Dendritic cell treated with granulocyte-macrophage colony-stimulating factor and Interleukin-4, amounts not matched to agents 40 ng/mL and 50 ng/mL, for 4 days (primary cell): ENCODE measurements around the gene SYT6.

ENCODE experiments used
- H3K27ac Mint-ChIP-seq: one replicate; pipeline ENCODE4 v1.8.0; 2022; ENCODE audit warnings: mild to moderate bottlenecking, mixed read lengths
- H3K27me3 Mint-ChIP-seq: one replicate; pipeline ENCODE4 v1.8.0; 2022; ENCODE audit warnings: mild to moderate bottlenecking, mixed read lengths
- H3K36me3 Mint-ChIP-seq: one replicate; pipeline ENCODE4 v1.8.0; 2022; ENCODE audit warnings: low read depth, mixed read lengths
- H3K4me1 Mint-ChIP-seq: one replicate; pipeline ENCODE4 v1.8.0; 2022; ENCODE audit warnings: low read depth, mixed read lengths
- H3K4me3 Mint-ChIP-seq: one replicate; pipeline ENCODE4 v1.8.0; 2022; ENCODE audit warnings: mild to moderate bottlenecking, moderate library complexity, mixed read lengths
- H3K9me3 Mint-ChIP-seq: one replicate; pipeline ENCODE4 v1.8.0; 2022; ENCODE audit warnings: mixed read lengths
- intact Hi-C: fragments of 100-400 bp; cut with micrococcal nuclease; formaldehyde crosslinking; loops from one replicate; pipeline ENCODE4 v1.15.0; 2022

The SYT6 gene

DNA sequence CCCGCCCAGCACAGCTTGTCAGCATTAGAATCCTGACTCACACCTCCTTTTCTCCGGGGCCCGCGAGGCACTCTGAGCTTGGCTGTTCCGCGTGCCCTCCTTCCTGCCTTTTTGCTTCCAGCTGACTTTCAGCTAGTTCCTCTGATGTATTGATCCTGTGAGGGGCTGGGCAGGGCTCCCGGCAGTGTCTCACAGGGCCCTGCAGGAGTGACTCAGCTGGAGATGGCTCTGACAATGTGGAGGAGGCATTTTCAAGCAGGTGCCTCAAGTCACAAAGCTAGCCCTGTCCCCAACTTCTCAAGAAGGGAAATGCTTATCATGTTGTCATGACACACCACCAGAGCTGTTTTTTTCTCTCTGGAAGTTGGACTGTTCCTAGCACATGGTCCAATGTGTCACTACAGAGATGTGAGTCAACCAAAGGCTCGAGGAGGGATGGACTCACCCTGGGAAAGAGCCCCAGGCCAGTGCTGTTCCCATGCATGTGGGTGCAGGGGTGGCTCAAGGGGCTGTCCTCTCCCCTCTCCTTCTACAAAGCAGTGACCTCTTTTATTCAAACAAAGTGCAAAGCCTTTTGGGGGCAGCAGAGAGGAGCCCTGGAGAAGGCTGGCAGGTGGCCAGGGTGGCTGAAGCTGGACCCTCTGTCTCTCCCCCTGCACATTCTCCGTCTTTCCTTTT, 30.6 kb downstream of the SYT6 start:
- Mint-ChIP-seq H3K9me3 (no peaks in the 10 kb centered on the region), H3K4me1 (peaks cover 68% of the 10 kb centered on the region), H3K4me3 (no peak overlapping the region), H3K27me3 (peaks cover 3% of the 10 kb centered on the region), H3K27ac (peak overlapping the region; percentile 61), H3K36me3 (no peaks in the 10 kb centered on the region)
- intact Hi-C loops = no loop called here

DNA sequence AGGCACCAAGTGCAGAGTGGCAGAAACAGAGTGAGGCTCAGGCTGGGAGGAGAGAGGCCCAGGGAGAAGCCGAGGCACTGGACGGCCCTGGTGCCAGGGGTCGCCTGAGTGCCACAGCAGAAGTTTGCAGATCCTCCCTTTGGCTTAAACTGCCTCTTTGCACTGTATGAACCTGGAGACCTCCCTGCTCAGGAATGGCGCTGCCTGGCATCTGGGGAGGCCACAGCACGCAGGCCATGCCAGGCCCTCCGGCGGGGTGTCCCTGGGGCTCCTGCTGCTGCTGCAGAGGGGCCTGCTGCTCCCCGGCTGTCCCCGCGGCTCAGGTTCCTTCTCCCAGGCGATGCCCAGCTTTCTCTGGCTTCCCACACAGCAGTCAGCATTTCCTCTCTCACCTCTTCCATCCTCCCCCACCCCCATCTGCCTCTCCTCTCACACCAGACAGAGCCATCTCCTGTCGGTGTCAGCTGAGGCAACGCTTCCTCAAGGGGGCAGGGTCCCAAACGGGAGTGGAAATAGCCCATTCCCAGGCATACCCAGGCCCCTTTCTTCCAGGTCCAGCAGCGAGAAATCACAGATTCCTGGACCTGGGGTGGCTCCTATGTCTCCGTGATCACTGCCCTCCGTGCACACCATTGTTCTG, 35.2 kb downstream of the SYT6 start:
- Mint-ChIP-seq H3K36me3 (peaks cover 1% of the 10 kb centered on the region), H3K9me3 (no peaks in the 10 kb centered on the region), H3K27me3 (peaks cover 3% of the 10 kb centered on the region), H3K27ac (peak overlapping the region; percentile 72), H3K4me1 (peaks cover 70% of the 10 kb centered on the region), H3K4me3 (no peak overlapping the region)
- intact Hi-C loops = no loop called here

DNA sequence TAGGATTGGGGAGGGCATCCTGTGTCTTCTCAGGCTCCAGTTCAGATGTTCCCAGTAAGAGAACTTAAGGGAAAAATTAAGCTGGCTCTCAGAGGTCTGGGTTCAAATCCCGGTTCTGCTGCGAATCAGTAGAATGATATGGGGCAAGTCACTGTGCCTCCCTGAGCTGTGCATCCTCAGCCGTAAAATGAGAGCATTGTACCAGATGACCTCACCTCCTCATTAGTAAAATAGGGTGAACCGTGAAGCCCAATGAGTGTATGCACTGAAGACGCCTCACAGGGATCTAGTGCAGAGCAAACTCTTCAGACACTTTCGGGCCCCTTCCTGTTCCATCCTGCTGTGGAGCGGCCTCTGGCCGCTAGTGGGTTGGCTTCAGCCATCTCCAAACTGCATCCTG, 36.0 kb downstream of the SYT6 start:
- Mint-ChIP-seq H3K4me1 (peaks cover 70% of the 10 kb centered on the region), H3K27ac (no peak overlapping the region), H3K4me3 (no peak overlapping the region), H3K9me3 (no peaks in the 10 kb centered on the region), H3K27me3 (peaks cover 3% of the 10 kb centered on the region), H3K36me3 (peaks cover 5% of the 10 kb centered on the region)
- intact Hi-C loops = no loop called here

DNA sequence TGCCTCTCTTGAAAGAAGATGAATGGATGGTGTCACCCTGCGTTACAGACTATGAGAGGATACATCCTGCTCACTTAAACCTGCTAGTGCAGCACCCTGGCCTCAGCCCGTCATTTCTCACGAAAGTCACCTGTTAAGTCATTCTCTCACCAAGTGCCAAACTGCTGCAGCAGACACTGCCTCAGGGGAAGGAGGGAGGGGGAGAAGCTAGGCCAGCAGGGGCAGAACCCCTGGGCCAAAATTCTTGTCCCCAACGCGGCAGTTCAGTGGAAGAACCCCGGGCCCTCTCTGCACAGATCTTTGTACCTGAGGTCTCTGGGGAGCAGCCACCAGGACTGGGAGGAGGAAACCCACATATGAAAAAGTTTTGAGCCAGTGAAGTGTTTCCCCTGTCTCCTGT, 37.6 kb downstream of the SYT6 start:
- peaks cover 77% of the 10 kb centered on the region for H3K4me1 Mint-ChIP-seq

DNA sequence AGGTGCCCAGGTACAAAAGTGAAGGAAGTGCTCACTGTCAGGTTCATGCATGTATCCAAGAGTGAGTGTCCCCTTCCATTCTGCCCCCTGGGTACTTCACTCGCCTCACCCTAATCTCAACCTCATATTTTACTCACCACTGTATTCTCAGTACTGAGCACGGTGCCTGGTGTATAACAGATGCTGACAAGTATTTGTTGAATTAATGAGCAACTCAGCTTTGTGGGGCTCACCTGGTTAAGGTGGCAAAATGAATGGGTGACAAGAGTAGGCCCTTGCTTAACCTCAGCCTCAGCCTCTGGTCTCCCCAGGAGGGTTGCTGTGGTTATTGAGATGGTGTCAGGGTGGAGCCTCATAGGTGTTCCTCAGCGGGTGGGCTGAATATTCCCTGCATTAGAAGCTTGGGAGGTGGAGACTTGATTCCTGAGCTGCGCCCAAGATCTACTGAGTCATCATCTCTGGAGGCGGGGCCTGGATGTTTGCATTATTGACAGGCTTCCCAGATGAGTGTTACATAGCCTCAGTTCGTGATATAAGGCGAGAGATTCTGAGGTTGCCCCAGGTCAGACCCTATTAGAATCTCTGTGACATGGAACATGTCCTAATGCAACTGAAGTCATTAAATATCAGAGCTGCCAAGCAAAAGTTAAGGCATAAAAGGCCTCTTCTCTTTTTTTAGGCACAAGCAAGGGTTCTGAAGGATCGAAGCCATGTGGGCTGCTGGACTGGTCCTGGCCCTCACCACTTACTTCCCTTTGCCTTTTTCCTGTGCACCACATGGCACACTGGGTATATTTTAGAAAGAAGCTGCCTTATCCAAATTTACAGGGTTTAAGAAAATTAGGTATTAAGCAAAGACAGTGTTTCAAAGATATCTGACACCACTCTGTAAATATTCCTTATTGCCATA, 39.2 kb downstream of the SYT6 start:
- H3K36me3 Mint-ChIP-seq = peaks cover 5% of the 10 kb centered on the region
- intact Hi-C loops = no loop called here
- peaks cover 94% of the 10 kb centered on the region for H3K4me1 Mint-ChIP-seq
- H3K27me3 Mint-ChIP-seq = peaks cover 3% of the 10 kb centered on the region
- peak overlapping the region; percentile 47 for H3K4me3 Mint-ChIP-seq
- H3K27ac Mint-ChIP-seq = peak overlapping the region; percentile 90
- H3K9me3 Mint-ChIP-seq = no peaks in the 10 kb centered on the region

More for the DNA sequence above, 37.6 kb downstream of the SYT6 start:
- Mint-ChIP-seq H3K27ac (peak overlapping the region; percentile 48), H3K27me3 (peaks cover 3% of the 10 kb centered on the region), H3K4me3 (no peak overlapping the region), H3K9me3 (no peaks in the 10 kb centered on the region), H3K36me3 (peaks cover 5% of the 10 kb centered on the region)
- intact Hi-C loops = no loop called here

DNA sequence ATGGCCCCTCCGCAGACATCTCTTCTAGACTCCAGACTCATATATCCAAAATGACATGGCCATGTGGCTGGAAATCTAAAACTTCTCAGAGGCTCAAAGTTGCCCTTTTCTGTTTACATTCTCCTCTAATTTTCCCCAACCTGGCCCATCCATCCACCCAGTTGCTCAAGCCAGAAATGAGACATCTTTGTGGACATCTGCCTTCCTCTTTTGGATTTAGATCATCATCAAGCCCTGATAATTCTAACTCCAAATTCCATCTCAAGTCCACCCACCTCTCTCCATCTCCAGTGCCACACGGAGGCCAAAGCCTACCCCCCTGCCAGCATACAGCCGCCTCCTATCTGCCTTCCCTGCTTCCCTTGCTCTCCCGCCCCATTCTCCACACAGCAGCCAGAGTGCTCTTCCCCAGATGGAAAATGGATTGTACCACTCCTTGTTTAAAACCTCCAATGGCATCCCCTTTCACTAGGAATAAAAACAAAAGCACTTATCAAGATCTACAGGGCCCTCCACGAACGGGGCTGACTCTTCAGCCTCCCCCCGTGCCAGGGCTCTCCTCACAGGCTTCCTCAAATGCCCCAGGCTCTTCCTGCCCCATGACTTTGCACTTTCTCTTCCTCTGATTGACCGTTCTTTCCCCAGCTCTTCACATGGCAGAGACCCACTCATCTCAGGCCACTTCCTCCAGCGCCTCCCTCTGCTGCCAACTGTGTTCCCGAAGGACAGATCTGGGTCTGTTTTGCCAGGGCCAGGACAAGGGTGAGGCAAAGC, 40.1 kb downstream of the SYT6 start:
- peaks cover 98% of the 10 kb centered on the region for H3K4me1 Mint-ChIP-seq
- no peaks in the 10 kb centered on the region for H3K9me3 Mint-ChIP-seq
- peaks cover 5% of the 10 kb centered on the region for H3K36me3 Mint-ChIP-seq
- intact Hi-C loops = no loop called here
- peaks cover under 1% of the 10 kb centered on the region for H3K27me3 Mint-ChIP-seq
- H3K27ac Mint-ChIP-seq = peak overlapping the region; percentile 90
- H3K4me3 Mint-ChIP-seq = peak overlapping the region; percentile 47

DNA sequence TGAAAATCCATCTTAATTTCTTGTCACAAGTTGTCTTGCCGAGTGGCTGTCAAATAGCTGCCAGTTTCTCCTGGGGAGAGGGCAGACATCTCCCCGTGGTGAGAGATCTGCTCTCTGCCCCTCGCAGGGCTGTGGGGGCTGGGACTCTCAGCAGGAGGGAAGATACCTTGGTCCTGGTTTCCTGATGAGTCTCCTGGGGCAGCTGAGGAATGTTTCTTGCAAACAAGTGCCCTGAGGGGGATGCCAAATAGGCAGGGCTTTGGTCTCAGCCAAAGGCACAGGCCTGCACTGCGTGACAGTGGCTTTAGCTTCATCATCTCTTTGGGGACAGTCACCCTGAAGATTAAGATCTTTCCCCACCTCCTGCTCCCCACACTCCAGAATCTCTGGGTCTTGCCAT, 40.9 kb downstream of the SYT6 start:
- Mint-ChIP-seq H3K9me3 (no peaks in the 10 kb centered on the region), H3K36me3 (peaks cover 5% of the 10 kb centered on the region), H3K4me3 (no peak overlapping the region), H3K4me1 (peaks cover 98% of the 10 kb centered on the region), H3K27me3 (no peaks in the 10 kb centered on the region), H3K27ac (peak overlapping the region; percentile 90)
- intact Hi-C loops = no loop called here

DNA sequence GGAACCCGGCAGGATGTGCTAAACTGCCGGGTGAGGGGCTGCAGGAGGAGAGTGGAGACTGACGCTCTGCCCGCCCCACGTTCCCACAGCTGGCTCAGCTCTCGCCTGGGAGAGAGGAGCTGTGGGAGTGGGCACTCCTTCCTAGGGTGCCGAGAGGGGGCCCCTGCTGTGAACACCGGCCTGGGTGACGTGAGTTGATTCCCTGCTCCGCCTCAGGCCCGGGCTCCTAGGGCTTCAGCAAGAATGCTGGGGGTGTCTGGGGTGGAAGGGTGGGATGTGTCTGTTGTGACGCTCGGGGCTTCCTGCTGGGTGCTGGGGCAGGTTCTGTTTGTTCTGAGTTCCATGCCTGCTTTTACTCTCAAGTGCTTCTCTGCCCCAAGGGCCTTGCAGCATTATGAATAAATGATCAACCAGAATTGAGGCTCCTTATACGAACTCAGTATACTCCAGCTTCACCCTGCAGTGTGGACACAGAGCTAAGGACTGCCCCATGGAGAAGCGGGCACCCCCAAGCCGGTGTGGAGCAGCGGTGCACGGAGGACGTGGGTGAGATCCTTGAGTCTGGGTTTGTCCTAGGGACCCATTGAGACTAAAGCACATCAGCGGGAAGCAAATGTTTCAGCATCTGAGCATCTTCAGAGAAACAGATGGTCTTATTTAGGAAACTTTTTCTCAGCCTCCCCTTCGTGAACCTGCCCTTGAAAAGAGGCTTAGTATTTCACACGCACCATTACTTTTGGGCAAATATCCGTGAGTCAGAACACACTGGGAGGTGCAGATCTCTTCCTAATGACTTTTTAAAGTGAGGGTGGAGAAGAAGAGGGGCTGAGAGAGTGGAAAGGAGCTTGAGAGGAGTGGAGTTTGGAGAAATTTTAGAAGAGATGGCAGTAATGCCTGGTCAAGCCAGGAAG, 41.7 kb downstream of the SYT6 start:
- H3K27me3 Mint-ChIP-seq = no peaks in the 10 kb centered on the region
- H3K36me3 Mint-ChIP-seq = peaks cover 5% of the 10 kb centered on the region
- H3K27ac Mint-ChIP-seq = peak overlapping the region; percentile 90
- H3K4me3 Mint-ChIP-seq = no peak overlapping the region
- intact Hi-C loops = no loop called here
- peaks cover 93% of the 10 kb centered on the region for H3K4me1 Mint-ChIP-seq
- H3K9me3 Mint-ChIP-seq = no peaks in the 10 kb centered on the region

DNA sequence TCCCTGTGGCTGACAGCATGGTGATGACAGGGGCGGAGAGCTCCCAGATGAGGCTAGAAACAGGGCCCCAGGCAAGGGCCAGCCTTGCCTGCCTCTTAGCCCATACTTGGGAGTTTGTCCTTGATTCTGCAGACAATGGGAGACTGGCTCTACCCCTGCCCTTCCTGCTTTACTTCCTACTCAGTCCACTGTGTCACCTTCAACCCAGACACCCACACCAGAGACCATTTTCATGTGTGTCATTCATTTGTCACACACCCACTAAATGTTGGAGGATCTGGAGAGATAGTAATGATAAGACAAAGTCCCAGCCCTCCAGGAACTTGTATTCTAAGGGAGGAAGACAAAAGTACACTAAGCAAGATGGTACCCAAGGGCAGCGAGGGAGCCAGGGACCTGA, 43.7 kb downstream of the SYT6 start:
- Mint-ChIP-seq H3K27ac (peak overlapping the region; percentile 90), H3K9me3 (no peaks in the 10 kb centered on the region)

DNA sequence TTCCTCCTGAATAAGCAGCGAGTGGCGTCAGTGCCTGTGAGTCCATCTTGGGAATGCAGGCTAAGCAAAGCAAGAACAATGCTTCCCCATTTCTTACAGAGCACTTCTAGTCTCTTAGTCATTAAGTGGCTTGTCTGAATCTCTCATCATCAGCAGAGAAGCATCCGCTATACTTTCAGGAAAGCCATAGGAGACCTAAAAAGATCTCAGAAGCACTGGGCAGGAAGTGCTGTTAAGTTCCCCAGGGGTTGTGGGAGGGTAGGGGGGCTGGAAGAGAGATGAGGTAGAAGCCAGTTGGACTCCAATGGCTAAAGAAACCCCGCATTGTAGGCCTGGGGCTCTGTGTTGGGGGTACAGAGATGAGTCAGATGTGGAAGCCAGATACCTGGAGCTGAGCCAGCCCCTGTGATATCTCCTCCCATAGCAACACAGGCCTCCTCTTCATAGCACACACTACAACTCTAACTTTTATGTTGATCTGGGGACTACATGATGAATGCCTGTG, 44.9 kb downstream of the SYT6 start:
- Mint-ChIP-seq H3K36me3 (peaks cover 5% of the 10 kb centered on the region), H3K4me1 (peaks cover 91% of the 10 kb centered on the region), H3K4me3 (no peak overlapping the region), H3K27ac (peak overlapping the region; percentile 90), H3K27me3 (peaks cover 1% of the 10 kb centered on the region), H3K9me3 (no peaks in the 10 kb centered on the region)
- intact Hi-C loops = loop anchor here (10.0 kb wide), 2 partner anchors 46 to 176 kb away; partner anchors contain the start of gene SYT6

More for the DNA sequence above, 43.7 kb downstream of the SYT6 start:
- intact Hi-C loops = loop anchor here (10.0 kb wide), 2 partner anchors 45 to 175 kb away; partner anchors contain the start of gene SYT6
- Mint-ChIP-seq H3K4me3 (no peak overlapping the region), H3K4me1 (peaks cover 92% of the 10 kb centered on the region), H3K27me3 (no peaks in the 10 kb centered on the region), H3K36me3 (peaks cover 5% of the 10 kb centered on the region)

DNA sequence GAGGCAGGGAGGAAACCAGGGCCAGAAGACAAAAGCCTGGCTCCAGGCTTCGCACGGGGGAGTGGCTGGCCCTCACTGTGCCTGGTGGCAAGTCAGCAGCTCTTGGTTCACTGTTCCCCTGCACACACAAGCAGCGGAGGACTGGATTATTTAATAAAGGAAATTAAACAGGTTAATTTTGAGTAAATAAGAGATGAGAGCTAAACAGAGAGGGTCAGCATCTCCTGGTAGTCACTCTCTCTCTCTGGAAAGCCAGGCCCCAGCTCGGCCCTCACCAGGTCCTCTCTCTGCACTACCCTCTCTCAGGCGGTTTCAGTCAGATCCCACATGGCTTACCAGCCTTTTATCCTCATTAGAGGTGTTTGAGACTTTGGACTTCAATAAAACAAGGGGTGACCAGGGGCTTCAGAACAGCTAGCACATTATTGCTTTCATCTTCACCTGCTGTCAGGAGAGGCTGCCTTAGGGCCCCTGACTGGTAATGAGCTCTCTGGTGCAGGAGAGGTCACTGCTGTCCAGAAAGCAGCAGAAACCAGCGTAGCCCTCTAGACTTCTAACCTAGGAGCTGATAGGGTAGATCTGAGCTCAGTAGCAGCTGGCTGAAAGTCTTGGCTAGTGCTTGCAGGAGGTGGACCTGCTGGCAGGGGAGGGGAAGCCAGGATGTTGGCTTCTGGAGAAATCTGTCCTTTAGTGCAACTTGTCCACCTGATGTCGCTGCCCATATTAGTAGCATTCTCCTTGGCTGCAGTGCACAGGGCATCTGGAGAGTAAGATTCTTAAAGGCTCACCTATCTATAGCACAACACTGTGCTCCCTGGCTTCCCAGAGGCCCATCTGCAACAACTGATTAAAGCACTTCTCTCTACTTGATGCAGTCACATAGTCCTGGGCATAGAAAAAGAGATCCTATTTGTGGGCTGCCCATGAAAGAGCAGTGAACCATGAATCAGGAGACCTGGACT, 45.9 kb downstream of the SYT6 start:
- peaks cover 1% of the 10 kb centered on the region for H3K27me3 Mint-ChIP-seq
- no peak overlapping the region for H3K4me3 Mint-ChIP-seq
- intact Hi-C loops = loop anchor here (10.0 kb wide), 2 partner anchors 47 to 177 kb away; partner anchors contain the start of gene SYT6
- peaks cover 85% of the 10 kb centered on the region for H3K4me1 Mint-ChIP-seq
- no peaks in the 10 kb centered on the region for H3K36me3 Mint-ChIP-seq
- H3K27ac Mint-ChIP-seq = peak overlapping the region; percentile 90
- H3K9me3 Mint-ChIP-seq = no peaks in the 10 kb centered on the region
